Erythroblast (primary cell): ENCODE measurements around the gene EGFL8.

Experiments used
- GATA1 ChIP-seq: IDR thresholded peaks from 2 replicates; pipeline ENCODE4 v1.6.1; 2011; ENCODE audit warnings: low read depth, mild to moderate bottlenecking, control low read depth, low read length, moderate library complexity
- POLR2A ChIP-seq: IDR thresholded peaks from 2 replicates; pipeline ENCODE4 v1.6.1; 2011; ENCODE audit warnings: mild to moderate bottlenecking, low read length

GRCh38 chr6:32181148-32181702 is 16.8 kb downstream of the EGFL8 start:
- TF ChIP-seq POLR2A = no peak
- no peak for TF ChIP-seq GATA1
